ENCODE measurements around the gene TRIM28.

- no peak for TF ChIP-seq CTCF (IDR thresholded peaks at IDR 0.05; ENCODE audit: extremely low read depth in 1 of 2, insufficient read depth in 1 of 2, low read depth in 1 of 2, low read length in 2 of 2)
- TF ChIP-seq POLR2AphosphoS5 (IDR thresholded peaks at IDR 0.05; ENCODE audit: insufficient read depth, low read depth, low read length): no peak
- TF ChIP-seq FOS (IDR thresholded peaks at IDR 0.05; ENCODE audit: borderline replicate concordance, insufficient read depth, low read length): no peak
- TF ChIP-seq POLR2A (IDR thresholded peaks at IDR 0.05; ENCODE audit: low read depth, low read length): no peak
- TF ChIP-seq EZH2 (IDR thresholded peaks at IDR 0.05; ENCODE audit: borderline replicate concordance, low read depth, low read length, severe bottlenecking): peak; percentile 42
- no peak for TF ChIP-seq GATA2 (IDR thresholded peaks at IDR 0.05; ENCODE audit: insufficient read depth, insufficient read length, low read depth, low read length)
- no peak for TF ChIP-seq JUN (IDR thresholded peaks at IDR 0.05; ENCODE audit: borderline replicate concordance, insufficient read depth, insufficient read length, low read depth)
These were observed 5.4 kb upstream of the TRIM28 start for GRCh38 chr19:58538257-58539168.
